H1 (cell line): ENCODE data around the gene ZSWIM6. TPM values are rescaled to one million over a fixed set of nuclear protein-coding genes. Genes with fewer than 3 reads are reported as not detected.

Experiments used
- CTCF ChIA-PET: fragments of 300-600 bp; sonication (Branson Sonifier 250); formaldehyde crosslinking; loops from one replicate; lab custom pipeline; 2021; ENCODE audit not compliant: partially characterized antibody; lab: Charles Lee
- POLR2A ChIA-PET: fragments of 300-600 bp; sonication (Branson Sonifier 250); formaldehyde crosslinking; loops from one replicate; lab custom pipeline; 2021; ENCODE audit warnings: inconsistent platforms; ENCODE audit not compliant: partially characterized antibody; lab: Charles Lee
- DNase-seq, 2 experiments: peaks; one replicate each; pipeline versions ENCODE4 v3.0.0 to v3.0.0-alpha.2; 2010 to 2022; ENCODE audit warnings: low spot score in 2 of 2, low read depth in 1 of 2, mixed read lengths in 1 of 2
- FAIRE-seq: peaks from 2 replicates; lab custom pipeline; 2011; peaks lifted over from hg19 to GRCh38; lab: Jason Lieb, UNC
- H2AFZ ChIP-seq: 2 replicates; pipeline ENCODE4 v1.8.1; 2012; ENCODE audit warnings: low read length, inconsistent platforms
- H2AK5ac ChIP-seq: 2 replicates; pipeline ENCODE4 v1.6.1; 2013; ENCODE audit warnings: low read depth, low read length
- H2BK120ac ChIP-seq: replicated peaks from 2 replicates; pipeline ENCODE3; 2013; ENCODE audit warnings: low read depth, low read length, inconsistent platforms
- H2BK12ac ChIP-seq: 2 replicates; pipeline ENCODE4 v1.6.1; 2013; ENCODE audit warnings: low read depth, low read length
- H2BK15ac ChIP-seq: 2 replicates; pipeline ENCODE4 v1.6.1; 2013; ENCODE audit warnings: low read length
- H2BK20ac ChIP-seq: 2 replicates; pipeline ENCODE4 v1.6.1; 2013; ENCODE audit warnings: low read length
- H2BK5ac ChIP-seq: 2 replicates; pipeline ENCODE4 v1.6.1; 2013; ENCODE audit warnings: low read depth, low read length
- H3K14ac ChIP-seq: 2 replicates; pipeline ENCODE4 v1.6.1; 2013; ENCODE audit warnings: inconsistent platforms; ENCODE audit not compliant: insufficient read length
- H3K18ac ChIP-seq: 2 replicates; pipeline ENCODE4 v1.6.1; 2013; ENCODE audit warnings: low read length; ENCODE audit errors: extremely low read depth
- H3K23ac ChIP-seq: 2 replicates; pipeline ENCODE4 v1.6.1; 2013; ENCODE audit warnings: inconsistent platforms; ENCODE audit not compliant: insufficient read length
- H3K23me2 ChIP-seq: 2 replicates; pipeline ENCODE4 v1.6.1; 2013; ENCODE audit warnings: low read depth, low read length
- H3K27ac ChIP-seq: 2 replicates; pipeline ENCODE4 v1.6.1; 2011; ENCODE audit warnings: low read depth, low read length, inconsistent platforms
- H3K27me3 ChIP-seq, 4 experiments: replicated peaks in 1 of 4; 1 replicate in 1 of 4; 2 replicates in 3 of 4; pipeline versions ENCODE4 v1.6.1 to v1.8.1; 2011 to 2013; ENCODE audit warnings: low read length in 3 of 4, mild to moderate bottlenecking in 3 of 4, inconsistent platforms in 2 of 4, mixed read lengths in 2 of 4, moderate library complexity in 1 of 4; ENCODE audit not compliant: control insufficient read depth in 3 of 4, insufficient read depth in 3 of 4; ENCODE audit errors: extremely low read depth in 1 of 4
- H3K36me3 ChIP-seq, 4 experiments: 2 replicates each; pipeline versions ENCODE4 v1.6.1 to v1.8.1; 2011 to 2013; ENCODE audit warnings: mild to moderate bottlenecking in 4 of 4, low read length in 3 of 4, moderate library complexity in 2 of 4, control low read depth in 1 of 4, inconsistent platforms in 1 of 4; ENCODE audit not compliant: insufficient read depth in 4 of 4, control insufficient read depth in 2 of 4
- H3K4ac ChIP-seq: replicated peaks from 2 replicates; pipeline ENCODE3; 2013; ENCODE audit warnings: low read length, low read depth, mixed read lengths, inconsistent platforms; ENCODE audit not compliant: insufficient read length
- H3K4me1 ChIP-seq, 4 experiments: replicated peaks in 1 of 4; 1 replicate in 1 of 4; 2 replicates in 3 of 4; pipeline versions ENCODE4 v1.6.1 to v1.8.1; 2011 to 2013; ENCODE audit warnings: low read length in 3 of 4, inconsistent platforms in 2 of 4, mixed read lengths in 1 of 4; ENCODE audit not compliant: insufficient read depth in 4 of 4, control insufficient read depth in 3 of 4
- H3K4me2 ChIP-seq, 2 experiments: 2 replicates each; pipeline versions ENCODE4 v1.6.1 to v1.8.1; 2011 to 2013; ENCODE audit warnings: low read depth in 2 of 2, low read length in 2 of 2, control low read depth in 1 of 2, inconsistent platforms in 1 of 2, mild to moderate bottlenecking in 1 of 2; ENCODE audit not compliant: insufficient read depth in 1 of 2
- H3K4me3 ChIP-seq, 4 experiments: fragments of 200-600, 300-600 bp in 1 of 4; sonication (generic), shearing (Covaris generic), sonication (Bioruptor Twin) in 1 of 4; 2 replicates each; pipeline versions ENCODE4 v1.5.1 to v1.8.1; 2011 to 2016; ENCODE audit warnings: low read length in 4 of 4, low read depth in 3 of 4, control low read depth in 2 of 4, inconsistent platforms in 2 of 4, mild to moderate bottlenecking in 2 of 4, mixed read lengths in 1 of 4, moderate library complexity in 1 of 4; ENCODE audit not compliant: insufficient read depth in 2 of 4; ENCODE audit errors: extremely low read depth in 1 of 4
- H3K56ac ChIP-seq: replicated peaks from 2 replicates; pipeline ENCODE3; 2013; ENCODE audit warnings: low read depth, mild to moderate bottlenecking, mixed read lengths, low read length, inconsistent platforms; ENCODE audit not compliant: insufficient read length
- H3K79me1 ChIP-seq: 2 replicates; pipeline ENCODE4 v1.6.1; 2013; ENCODE audit warnings: low read depth, low read length, control low read depth
- H3K79me2 ChIP-seq, 2 experiments: 2 replicates each; pipeline versions ENCODE4 v1.6.1 to v1.8.1; 2012 to 2013; ENCODE audit warnings: low read length in 2 of 2, mild to moderate bottlenecking in 2 of 2, inconsistent platforms in 1 of 2; ENCODE audit not compliant: insufficient read depth in 2 of 2, control insufficient read depth in 1 of 2
- H3K9ac ChIP-seq, 4 experiments: replicated peaks in 1 of 4; 1 replicate in 1 of 4; 2 replicates in 3 of 4; pipeline versions ENCODE4 v1.6.1 to v1.8.1; 2011 to 2013; ENCODE audit warnings: low read depth in 3 of 4, low read length in 3 of 4, control low read depth in 2 of 4, mild to moderate bottlenecking in 2 of 4, moderate library complexity in 2 of 4, inconsistent platforms in 1 of 4; ENCODE audit errors: extremely low read depth in 1 of 4
- H3K9me3 ChIP-seq, 2 experiments: 2 replicates each; pipeline versions ENCODE4 v1.6.1 to v1.8.1; 2012 to 2013; ENCODE audit warnings: mild to moderate bottlenecking in 2 of 2, moderate library complexity in 2 of 2, control low read depth in 1 of 2, inconsistent platforms in 1 of 2, low read depth in 1 of 2, low read length in 1 of 2, mixed read lengths in 1 of 2; ENCODE audit not compliant: insufficient read depth in 2 of 2
- H4K20me1 ChIP-seq, 2 experiments: replicated peaks in 1 of 2; 2 replicates each; pipeline versions ENCODE3 to v1.8.1; 2011 to 2013; ENCODE audit warnings: inconsistent platforms in 2 of 2, low read length in 2 of 2, mild to moderate bottlenecking in 1 of 2; ENCODE audit not compliant: insufficient read depth in 2 of 2, control insufficient read depth in 1 of 2
- H4K5ac ChIP-seq: 2 replicates; pipeline ENCODE4 v1.6.1; 2013; ENCODE audit warnings: low read length, low read depth, mixed read lengths, inconsistent platforms; ENCODE audit not compliant: insufficient read length
- H4K8ac ChIP-seq: 2 replicates; pipeline ENCODE4 v1.8.0; 2013; ENCODE audit warnings: mild to moderate bottlenecking, moderate library complexity, low read length, inconsistent platforms; ENCODE audit not compliant: insufficient read depth; ENCODE audit errors: extremely low read depth
- H4K91ac ChIP-seq: replicated peaks from 2 replicates; pipeline ENCODE3; 2013; ENCODE audit warnings: low read length, mixed read lengths, inconsistent platforms; ENCODE audit not compliant: insufficient read length
- ATF3 ChIP-seq: IDR thresholded peaks from 2 replicates; pipeline ENCODE4 v1.6.1; 2011; ENCODE audit warnings: low read depth, mild to moderate bottlenecking, low read length; ENCODE audit not compliant: insufficient read depth
- JUND ChIP-seq: IDR thresholded peaks from 2 replicates; pipeline ENCODE4 v1.6.1; 2011; ENCODE audit warnings: mild to moderate bottlenecking, improper control_type of control experiment, low read length
- NANOG ChIP-seq: IDR thresholded peaks from 2 replicates; pipeline ENCODE4 v1.6.1; 2011; ENCODE audit warnings: low read length, low read depth, mild to moderate bottlenecking, inconsistent platforms; ENCODE audit not compliant: insufficient read depth, poor library complexity, severe bottlenecking
- WGBS, 2 experiments: shearing (Covaris generic) in 1 of 2; methylation state at CpG; one replicate each; pipeline versions ENCODE4 v1.1.6 to v1.1.7; 2013 to 2015; ENCODE audit warnings: low lambda C conversion rate in 2 of 2, mixed read lengths in 2 of 2, inconsistent platforms in 1 of 2, low coverage in 1 of 2, missing lambda C conversion rate in 1 of 2; ENCODE audit not compliant: insufficient replicate concordance in 2 of 2, insufficient coverage in 1 of 2, insufficient read length in 1 of 2; ENCODE audit errors: extremely low coverage in 1 of 2, missing lambda C conversion rate in 1 of 2; 5-methylcytosine and 5-hydroxymethylcytosine counted together
- polyA plus RNA-seq, 7 experiments: library from polyadenylated mRNA; depleted of rRNA in 3 of 7; stranded (reverse) in 5 of 7; unstranded in 2 of 7; fragments of >200 nt in 5 of 7; fragments of 200-250 nt in 2 of 7; gene quantifications; 1 replicate in 5 of 7; 2 replicates in 1 of 7; 4 replicates in 1 of 7; pipeline versions ENCODE4 v1.2.1 to v1.2.3, GENCODE V29; 2011 to 2013; ENCODE audit warnings: missing spikeins in 2 of 7, mixed read lengths in 2 of 7
- total RNA-seq: library from RNA; stranded (reverse); fragmentation: NEBNext Ultra II Directional; extraction: Animal tissue kit (Norgen Biotek cat#: 25700); gene quantifications from 2 replicates; pipeline ENCODE4 v1.2.1, GENCODE V29; 2021

Gene ZSWIM6
- total and polyA plus RNA-seq, 2 of the 8 experiments (the other 6 are each of a cell fraction or from before 2014, with no cell fraction given), result 7.9 to 12.4 TPM

DNA sequence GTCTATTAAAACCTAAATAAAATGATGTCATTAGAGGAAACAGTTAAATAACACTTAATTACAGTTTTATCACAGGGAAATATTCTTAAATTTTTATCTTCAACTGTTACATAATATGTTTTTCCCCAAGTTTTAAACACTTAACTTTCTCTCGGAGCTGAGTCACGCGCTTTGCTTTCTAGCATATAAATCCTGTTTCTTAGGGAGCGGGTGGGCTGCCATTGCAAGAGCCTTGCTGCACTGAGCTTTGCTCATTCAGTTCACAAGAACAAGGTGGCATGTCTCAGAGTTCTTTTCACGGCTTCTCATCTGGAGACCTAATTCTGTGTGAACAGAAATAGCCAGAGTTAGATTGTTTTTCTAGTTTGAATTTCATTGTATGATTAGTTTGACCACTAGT lies 166.1 kb downstream of the ZSWIM6 start:
- no peak for DNase-seq
- no peak overlapping the region for H2BK120ac ChIP-seq
- no peak overlapping the region for H4K5ac ChIP-seq
- no peaks in the 10 kb centered on the region for H3K9me3 ChIP-seq
- no peak overlapping the region for H2BK20ac ChIP-seq
- H3K18ac ChIP-seq, result no peak overlapping the region
- H3K23ac ChIP-seq, result no peak overlapping the region
- no peak overlapping the region for H2AK5ac ChIP-seq
- no peak overlapping the region for H4K8ac ChIP-seq
- H3K4me3 ChIP-seq, result no peak overlapping the region
- H3K4ac ChIP-seq, result no peak overlapping the region
- H3K56ac ChIP-seq, result no peak overlapping the region
- H3K27ac ChIP-seq, result no peak overlapping the region
- no peaks in the 10 kb centered on the region for H3K79me2 ChIP-seq
- H4K20me1 ChIP-seq, result no peaks in the 10 kb centered on the region
- H2BK12ac ChIP-seq, result no peak overlapping the region
- no peaks in the 10 kb centered on the region; a peak in 1 of 8 replicates for H3K36me3 ChIP-seq
- no peak overlapping the region for H3K14ac ChIP-seq
- TF ChIP-seq ATF3 (no peak), JUND (no peak), NANOG (no peak)
- ChIA-PET CTCF (interaction anchor here (0.7 to 0.9 kb wide), 3 partner anchors 10 to 160 kb away, joined by 3 to 5 read pairs (median 4); no protein-coding TSS in a partner anchor), POLR2A (no interaction called here)
- H2AFZ ChIP-seq, result no peak overlapping the region
- no peaks in the 10 kb centered on the region for H3K27me3 ChIP-seq
- H3K23me2 ChIP-seq, result no peaks in the 10 kb centered on the region
- H2BK5ac ChIP-seq, result no peak overlapping the region
- no peak overlapping the region for H3K9ac ChIP-seq
- H2BK15ac ChIP-seq, result no peak overlapping the region
- H3K79me1 ChIP-seq, result no peaks in the 10 kb centered on the region
- H3K4me2 ChIP-seq, result no peak overlapping the region
- 90% methylated on average over 5 of the region's 5 CpGs; no CpG with 5 or more reads in 1 of the 2 experiments for WGBS, 2 experiments
- H4K91ac ChIP-seq, result no peak overlapping the region
- no peak for FAIRE-seq
- peaks cover 0 to 2% (median 0%) of the 10 kb centered on the region in 4 experiments; a peak in 1 of 7 replicates for H3K4me1 ChIP-seq
